ENCODE data around the gene NRARP.

The NRARP gene

DNA sequence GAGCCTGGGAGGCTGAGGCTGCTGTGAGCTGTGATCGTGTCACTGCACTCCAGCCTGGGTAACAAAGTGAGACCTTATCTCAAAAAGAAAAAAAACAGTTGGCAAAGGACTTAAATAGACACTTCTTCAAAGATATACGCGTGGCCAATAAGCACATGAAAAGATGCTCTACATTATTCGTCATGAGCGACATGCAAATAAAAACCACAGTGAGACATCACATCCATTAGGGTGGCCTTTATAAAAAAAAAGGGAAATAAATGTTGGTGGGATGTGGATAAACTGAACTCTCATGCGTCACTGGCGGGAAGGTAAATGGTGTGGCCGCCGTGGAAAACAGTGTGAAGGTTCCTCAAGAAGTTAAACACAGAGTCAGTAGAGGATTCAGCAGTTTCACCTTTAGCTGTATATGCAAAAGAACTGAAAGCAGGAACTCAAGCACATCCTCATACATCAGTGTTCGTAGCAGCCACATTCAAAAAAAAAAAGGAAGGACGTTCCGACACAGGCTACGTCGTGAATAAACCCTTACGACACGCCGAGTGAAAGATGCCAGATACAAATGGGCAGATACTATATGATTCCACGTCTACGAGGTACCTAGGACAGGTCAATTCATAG is 24.5 kb upstream of the NRARP start:
- no peak for DNase-seq (ENCODE audit: low read depth in 2 of 2)

DNA sequence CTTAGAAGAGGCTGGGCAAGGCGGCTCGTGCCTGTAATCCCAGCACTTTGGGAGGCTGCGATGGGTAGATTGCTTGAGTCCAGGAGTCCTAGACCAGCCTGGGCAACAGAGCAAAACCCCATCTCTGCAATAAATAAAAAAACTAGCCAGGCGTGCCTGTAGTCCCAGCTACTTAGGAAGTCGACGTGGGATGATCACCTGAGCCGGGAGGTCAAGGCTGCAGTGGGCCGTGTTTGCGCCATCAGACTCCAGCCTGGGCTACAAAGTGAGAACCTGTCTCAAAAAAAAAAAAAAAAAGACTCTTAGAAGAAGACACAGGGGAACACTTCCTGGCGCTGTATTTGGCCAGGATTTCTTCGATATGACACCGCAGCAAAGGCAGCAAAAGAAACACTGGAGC is 23.7 kb upstream of the NRARP start:
- no peak overlapping the region for H3K4me3 ChIP-seq (replicated peaks in 1 of 2; ENCODE audit: low read depth in 2 of 2, low read length in 2 of 2)
- TF ChIP-seq, protein P1, sequence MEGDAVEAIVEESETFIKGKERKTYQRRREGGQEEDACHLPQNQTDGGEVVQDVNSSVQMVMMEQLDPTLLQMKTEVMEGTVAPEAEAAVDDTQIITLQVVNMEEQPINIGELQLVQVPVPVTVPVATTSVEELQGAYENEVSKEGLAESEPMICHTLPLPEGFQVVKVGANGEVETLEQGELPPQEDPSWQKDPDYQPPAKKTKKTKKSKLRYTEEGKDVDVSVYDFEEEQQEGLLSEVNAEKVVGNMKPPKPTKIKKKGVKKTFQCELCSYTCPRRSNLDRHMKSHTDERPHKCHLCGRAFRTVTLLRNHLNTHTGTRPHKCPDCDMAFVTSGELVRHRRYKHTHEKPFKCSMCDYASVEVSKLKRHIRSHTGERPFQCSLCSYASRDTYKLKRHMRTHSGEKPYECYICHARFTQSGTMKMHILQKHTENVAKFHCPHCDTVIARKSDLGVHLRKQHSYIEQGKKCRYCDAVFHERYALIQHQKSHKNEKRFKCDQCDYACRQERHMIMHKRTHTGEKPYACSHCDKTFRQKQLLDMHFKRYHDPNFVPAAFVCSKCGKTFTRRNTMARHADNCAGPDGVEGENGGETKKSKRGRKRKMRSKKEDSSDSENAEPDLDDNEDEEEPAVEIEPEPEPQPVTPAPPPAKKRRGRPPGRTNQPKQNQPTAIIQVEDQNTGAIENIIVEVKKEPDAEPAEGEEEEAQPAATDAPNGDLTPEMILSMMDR (IDR thresholded peaks at IDR 0.05; ENCODE audit: low read depth, low read length) = no peak
- DNase-seq (ENCODE audit: low read depth in 2 of 2) = no peak

More for the DNA sequence above, 24.5 kb upstream of the NRARP start:
- no peak overlapping the region for H3K4me3 ChIP-seq (replicated peaks in 1 of 2; ENCODE audit: low read depth in 2 of 2, low read length in 2 of 2)
- TF ChIP-seq, protein P1 (IDR thresholded peaks at IDR 0.05; ENCODE audit: low read depth, low read length) = no peak

DNA sequence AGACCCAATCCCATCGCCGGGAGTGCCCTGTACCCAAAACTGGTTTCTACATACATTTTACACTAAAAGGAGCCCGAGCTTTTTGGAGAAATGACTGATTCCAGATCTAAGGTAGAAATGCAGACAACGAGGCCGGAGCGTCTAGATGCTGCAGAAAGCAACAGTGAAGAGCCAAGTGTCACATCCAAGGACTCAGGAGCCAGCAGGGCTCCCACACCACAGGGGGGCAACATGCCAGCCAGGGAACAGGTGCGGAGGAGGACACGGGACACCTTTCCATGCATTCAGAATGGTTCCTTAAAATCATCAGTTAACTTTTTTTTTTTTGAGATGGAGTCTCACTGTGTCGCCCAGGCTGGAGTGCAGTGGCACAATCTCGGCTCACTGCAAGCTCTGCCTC is 23.1 kb upstream of the NRARP start:
- no peak overlapping the region for H3K4me3 ChIP-seq (replicated peaks in 1 of 2; ENCODE audit: low read depth in 2 of 2, low read length in 2 of 2)
- TF ChIP-seq, protein P1 (IDR thresholded peaks at IDR 0.05; ENCODE audit: low read depth, low read length) = no peak
- no peak for DNase-seq (ENCODE audit: low read depth in 2 of 2)

DNA sequence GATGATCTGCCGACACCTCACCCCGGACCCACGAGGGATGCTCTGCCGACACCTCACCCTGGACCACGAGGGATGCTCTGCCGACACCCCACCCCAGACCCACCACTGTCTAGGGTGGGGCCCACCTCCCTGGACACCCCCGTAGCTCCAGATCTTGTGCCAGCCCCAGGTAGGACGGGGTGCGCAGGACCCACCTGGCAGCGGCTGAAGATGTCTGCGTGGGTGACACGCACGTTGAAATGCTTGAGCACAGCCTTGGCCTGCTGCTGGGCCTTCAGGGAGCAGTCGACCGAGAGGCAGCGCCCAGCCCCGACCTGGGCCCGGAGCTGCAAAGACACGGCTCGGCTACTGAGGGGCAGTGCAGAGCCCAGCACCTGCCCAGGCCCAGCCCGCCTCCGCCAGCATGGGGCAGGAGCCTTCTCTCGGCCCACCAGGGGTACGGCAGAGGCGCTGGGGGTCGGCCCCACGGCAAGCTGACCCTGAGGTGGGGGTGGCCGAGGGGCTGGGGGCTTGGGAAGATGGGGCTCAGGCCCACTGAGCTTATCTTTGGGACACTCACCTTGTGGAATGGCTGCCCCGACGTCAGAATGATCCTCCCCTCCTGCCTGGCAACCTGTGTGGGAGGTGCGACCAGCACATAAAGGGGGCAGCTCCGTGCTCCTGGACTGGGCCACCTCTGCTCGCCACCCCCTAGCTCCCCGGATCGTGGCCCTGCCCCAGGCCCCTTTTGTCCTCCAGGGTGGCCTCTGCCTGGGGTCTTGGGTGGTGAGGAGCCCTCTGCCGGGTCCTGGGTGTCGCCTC is 21.7 kb upstream of the NRARP start:
- no peak for DNase-seq (ENCODE audit: low read depth in 2 of 2)
- TF ChIP-seq, protein P1 (IDR thresholded peaks at IDR 0.05; ENCODE audit: low read depth, low read length) = no peak
- H3K4me3 ChIP-seq (replicated peaks in 1 of 2; ENCODE audit: low read depth in 2 of 2, low read length in 2 of 2) = no peak overlapping the region

DNA sequence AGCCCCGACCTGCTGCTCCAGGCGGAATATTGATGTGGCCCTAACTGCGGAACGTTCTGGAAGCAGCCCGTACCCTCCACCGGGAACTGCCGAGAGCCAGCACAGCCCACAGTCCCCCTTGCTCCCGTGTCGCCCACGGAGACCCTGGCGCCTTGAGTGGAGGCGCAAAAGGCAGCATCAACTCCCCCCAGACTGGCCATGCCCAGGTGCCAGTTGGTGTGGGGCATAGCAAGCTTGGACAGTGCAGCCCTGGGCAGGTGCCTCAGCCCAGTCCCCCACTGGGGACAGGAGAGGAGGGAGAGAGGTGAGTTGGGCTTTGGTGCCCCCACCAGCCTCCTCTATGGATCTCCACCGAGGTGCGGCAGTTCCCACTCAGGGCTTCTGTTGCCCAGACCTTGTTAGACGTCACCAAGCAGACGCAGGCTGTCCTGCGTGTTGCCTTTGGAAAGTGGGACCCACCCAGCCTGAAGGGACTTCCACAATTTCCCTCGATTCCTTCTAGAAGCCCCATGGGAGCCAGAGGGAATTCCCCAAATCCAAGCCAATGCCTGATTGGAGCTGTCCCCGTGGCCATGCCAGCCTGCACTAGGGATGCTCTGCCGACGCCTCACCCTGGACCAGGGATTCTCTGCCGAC is 19.8 kb upstream of the NRARP start:
- H3K4me3 ChIP-seq (replicated peaks in 1 of 2; ENCODE audit: low read depth in 2 of 2, low read length in 2 of 2) = no peak overlapping the region
- no peak for DNase-seq (ENCODE audit: low read depth in 2 of 2)

DNA sequence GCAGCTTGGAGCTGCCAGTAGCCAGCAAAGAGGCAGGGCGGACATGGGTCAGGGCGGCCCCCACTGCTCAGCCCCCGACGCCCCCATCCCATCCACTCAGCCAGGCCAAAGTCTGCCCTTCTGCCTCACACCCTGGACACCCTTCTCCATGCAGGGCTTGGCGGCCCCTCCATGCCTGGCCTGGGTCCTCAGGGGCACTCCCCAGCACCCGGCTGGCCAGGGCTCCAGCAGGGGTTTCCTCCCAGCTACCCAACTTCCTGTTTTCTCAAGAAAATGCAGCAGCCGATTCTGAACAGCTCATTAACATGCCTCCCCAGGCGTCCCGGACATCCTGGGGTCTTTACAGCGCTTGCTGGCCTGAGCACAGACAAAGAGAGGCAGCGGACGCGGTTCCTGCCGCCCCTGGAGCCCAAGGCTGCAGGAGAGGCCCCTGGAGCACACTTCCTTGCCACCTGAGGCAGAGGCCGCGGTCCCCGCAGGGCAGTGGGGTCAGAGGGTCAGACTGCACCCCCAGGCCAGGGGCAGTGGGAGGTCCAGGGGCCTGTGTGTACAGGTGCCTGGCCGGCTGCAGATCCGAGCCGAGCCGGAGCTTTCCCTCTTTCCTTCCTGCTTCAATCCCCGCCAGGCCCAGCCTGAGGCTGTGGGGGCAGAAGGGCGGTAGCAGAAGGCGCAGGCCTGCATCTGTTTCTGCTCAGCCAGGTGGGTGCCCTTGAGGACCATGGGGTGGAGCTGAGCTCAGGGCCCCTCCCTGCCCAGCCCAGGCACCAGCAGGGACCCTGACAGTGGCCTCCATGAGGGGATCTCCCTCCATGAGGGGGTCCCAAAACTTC is 18.7 kb upstream of the NRARP start:
- TF ChIP-seq, protein P1 (IDR thresholded peaks at IDR 0.05; ENCODE audit: low read depth, low read length) = no peak
- no peak for DNase-seq (ENCODE audit: low read depth in 2 of 2)

More for the DNA sequence above, 19.8 kb upstream of the NRARP start:
- TF ChIP-seq, protein P1 (IDR thresholded peaks at IDR 0.05; ENCODE audit: low read depth, low read length) = no peak

More for the DNA sequence above, 18.7 kb upstream of the NRARP start:
- H3K4me3 ChIP-seq (replicated peaks in 1 of 2; ENCODE audit: low read depth in 2 of 2, low read length in 2 of 2) = no peak overlapping the region
